SK-N-SH (cell line): ENCODE results near the gene ZNF121.
"Not testable (repeated sequence)": the region's sequence is repeated elsewhere in the genome, so short reads cannot be mapped to it uniquely, and the experiment has no call there.

Experiments used
- CTCF ChIP-seq: fragments of 200-600 bp; sonication (generic); IDR thresholded peaks from 2 replicates; pipeline ENCODE4 v1.6.1; 2017; ENCODE audit warnings: antibody characterized with exemption, mild to moderate bottlenecking, moderate library complexity
- ELF1 ChIP-seq: IDR thresholded peaks from 2 replicates; pipeline ENCODE4 v1.4.0; 2012
- EP300 ChIP-seq, 2 experiments: IDR thresholded peaks; 2 replicates each; pipeline versions ENCODE4 v1.4.0 to v1.6.1; 2012; ENCODE audit warnings: borderline replicate concordance in 1 of 2, low read depth in 1 of 2, low read length in 1 of 2
- EZH2phosphoT487 ChIP-seq: fragments of 200-600 bp; sonication (generic); IDR thresholded peaks from 2 replicates; pipeline ENCODE4 v1.6.1; 2017; ENCODE audit warnings: low read depth, mixed run types, mild to moderate bottlenecking, antibody characterized with exemption, moderate library complexity, borderline replicate concordance
- FOXJ3 ChIP-seq: sonication (generic); formaldehyde crosslinking; IDR thresholded peaks from 2 replicates; pipeline ENCODE4 v1.5.1; 2020; ENCODE audit warnings: mild to moderate bottlenecking, missing genetic modification reagents
- FOXM1 ChIP-seq: IDR thresholded peaks from 2 replicates; pipeline ENCODE4 v1.4.0; 2012; ENCODE audit warnings: low read depth, mild to moderate bottlenecking
- POLR2AphosphoS5 ChIP-seq: IDR thresholded peaks from 2 replicates; pipeline ENCODE4 v1.6.1; 2012; ENCODE audit warnings: low read depth, low read length
- RAD21 ChIP-seq: IDR thresholded peaks from 2 replicates; pipeline ENCODE4 v1.6.1; 2012; ENCODE audit warnings: mild to moderate bottlenecking, low read length
- RCOR1 ChIP-seq: fragments of 150-350 bp; IDR thresholded peaks from 2 replicates; pipeline ENCODE4 v1.6.1; 2017; ENCODE audit warnings: antibody characterized with exemption, low read length
- SIN3A ChIP-seq: IDR thresholded peaks from 2 replicates; pipeline ENCODE4 v1.6.1; 2012; ENCODE audit warnings: low read depth, mild to moderate bottlenecking, low read length, moderate library complexity, borderline replicate concordance
- TAF1 ChIP-seq: IDR thresholded peaks from 2 replicates; pipeline ENCODE4 v1.6.1; 2012; ENCODE audit warnings: low read depth, mild to moderate bottlenecking, low read length, moderate library complexity, borderline replicate concordance
- TCF12 ChIP-seq: IDR thresholded peaks from 2 replicates; pipeline ENCODE4 v1.4.0; 2012

- not testable (repeated sequence) for TF ChIP-seq CTCF; RCOR1; ELF1; RAD21; EZH2phosphoT487; TCF12; FOXM1; TAF1; EP300 (IDR thresholded peaks at IDR 0.05; ENCODE audit: borderline replicate concordance in 1 of 2, low read depth in 1 of 2, low read length in 1 of 2); FOXJ3 (CRISPR knock-in tag); SIN3A; POLR2AphosphoS5
Measured at GRCh38 chr19:9539921-9540320, 44.4 kb downstream of the ZNF121 start.
